GM23248 (cell line): ENCODE results near the gene ARHGAP8. TPM values are rescaled to one million over a fixed set of nuclear protein-coding genes. Genes with fewer than 3 reads are reported as not detected.
"Not testable (repeated sequence)": the region's sequence is repeated elsewhere in the genome, so short reads cannot be mapped to it uniquely, and the experiment has no call there.

Experiments used
- DNase-seq: peaks from one replicate; pipeline ENCODE4 v3.0.0-alpha.2; 2015
- H2AFZ ChIP-seq: fragments of 200-600 bp; sonication (generic); 2 replicates; pipeline ENCODE4 v1.6.1; 2016; ENCODE audit warnings: antibody characterized with exemption
- H3F3A ChIP-seq: fragments of 200-600 bp; sonication (generic); 2 replicates; pipeline ENCODE4 v1.6.1; 2016; ENCODE audit warnings: mild to moderate bottlenecking, antibody characterized with exemption, mixed run types; ENCODE audit not compliant: insufficient read depth
- H3K27ac ChIP-seq: fragments of 200-600 bp; sonication (generic); 2 replicates; pipeline ENCODE4 v1.5.1; 2016; ENCODE audit warnings: mild to moderate bottlenecking
- H3K27me3 ChIP-seq: fragments of 200-600 bp; sonication (generic); replicated peaks from 2 replicates; pipeline ENCODE4 v1.6.1; 2016; ENCODE audit warnings: mild to moderate bottlenecking; ENCODE audit not compliant: insufficient read depth
- H3K36me3 ChIP-seq: fragments of 200-600 bp; sonication (generic); 2 replicates; pipeline ENCODE4 v1.6.1; 2016; ENCODE audit warnings: low read depth, mild to moderate bottlenecking
- H3K4me1 ChIP-seq: fragments of 200-600 bp; sonication (generic); 2 replicates; pipeline ENCODE4 v1.6.1; 2016; ENCODE audit warnings: mild to moderate bottlenecking; ENCODE audit not compliant: insufficient read depth
- H3K4me2 ChIP-seq: fragments of 200-600 bp; sonication (generic); one replicate; pipeline ENCODE4 v1.6.1; 2016; ENCODE audit warnings: mild to moderate bottlenecking; ENCODE audit not compliant: unreplicated experiment
- H3K4me3 ChIP-seq: fragments of 200-600 bp; sonication (generic); 2 replicates; pipeline ENCODE4 v1.5.1; 2016; ENCODE audit warnings: mild to moderate bottlenecking
- H3K79me2 ChIP-seq: fragments of 200-600 bp; sonication (generic); 2 replicates; pipeline ENCODE4 v1.6.1; 2016; ENCODE audit warnings: mild to moderate bottlenecking; ENCODE audit not compliant: insufficient read depth
- H3K9ac ChIP-seq: fragments of 200-600 bp; sonication (generic); 2 replicates; pipeline ENCODE4 v1.6.1; 2016; ENCODE audit warnings: mild to moderate bottlenecking
- H3K9me2 ChIP-seq: fragments of 200-600 bp; sonication (generic); 2 replicates; pipeline ENCODE4 v1.6.1; 2016; ENCODE audit warnings: mixed run types, mild to moderate bottlenecking, moderate library complexity; ENCODE audit not compliant: insufficient read depth
- H3K9me3 ChIP-seq: fragments of 200-600 bp; sonication (generic); one replicate; pipeline ENCODE4 v1.6.1; 2017; ENCODE audit warnings: low read depth
- H4K20me1 ChIP-seq: fragments of 200-600 bp; sonication (generic); 2 replicates; pipeline ENCODE4 v1.6.0; 2016; ENCODE audit not compliant: insufficient read depth
- EZH2 ChIP-seq: fragments of 200-600 bp; sonication (generic); IDR thresholded peaks from 2 replicates; pipeline ENCODE4 v1.6.1; 2018; ENCODE audit warnings: antibody characterized with exemption, mild to moderate bottlenecking; ENCODE audit not compliant: insufficient read depth, poor library complexity, severe bottlenecking
- EZH2phosphoT487 ChIP-seq: fragments of 200-600 bp; sonication (generic); IDR thresholded peaks from 2 replicates; pipeline ENCODE4 v1.6.1; 2018; ENCODE audit warnings: antibody characterized with exemption, moderate library complexity, mild to moderate bottlenecking, low read depth; ENCODE audit not compliant: insufficient read depth
- WGBS, 2 experiments: methylation state at CpG; one replicate each; pipeline ENCODE4 v1.1.6; 2015 to 2017; ENCODE audit warnings: low lambda C conversion rate in 2 of 2, low coverage in 1 of 2; ENCODE audit errors: missing lambda C conversion rate in 2 of 2; 5-methylcytosine and 5-hydroxymethylcytosine counted together
- in situ Hi-C: fragments of 300-500 bp; cut with MboI; formaldehyde crosslinking; loops from 2 replicates; pipeline ENCODE4 v1.15.0; 2020
- polyA plus RNA-seq: library from polyadenylated mRNA; unstranded; fragments of >200 nt; fragmentation: Nextera tagmentation; extraction: Ambion mirVana; gene quantifications from 2 replicates; pipeline ENCODE4 v1.2.1, GENCODE V29; 2016
- total RNA-seq: library from RNA; depleted of rRNA; stranded (reverse); fragments of >200 nt; shearing (Covaris generic); gene quantifications from 2 replicates; pipeline ENCODE4 v1.2.3, GENCODE V29; 2014

ARHGAP8 gene
- total and polyA plus RNA-seq, 2 experiments from 2014 or later: 0.54 TPM; not detected in 1

DNA sequence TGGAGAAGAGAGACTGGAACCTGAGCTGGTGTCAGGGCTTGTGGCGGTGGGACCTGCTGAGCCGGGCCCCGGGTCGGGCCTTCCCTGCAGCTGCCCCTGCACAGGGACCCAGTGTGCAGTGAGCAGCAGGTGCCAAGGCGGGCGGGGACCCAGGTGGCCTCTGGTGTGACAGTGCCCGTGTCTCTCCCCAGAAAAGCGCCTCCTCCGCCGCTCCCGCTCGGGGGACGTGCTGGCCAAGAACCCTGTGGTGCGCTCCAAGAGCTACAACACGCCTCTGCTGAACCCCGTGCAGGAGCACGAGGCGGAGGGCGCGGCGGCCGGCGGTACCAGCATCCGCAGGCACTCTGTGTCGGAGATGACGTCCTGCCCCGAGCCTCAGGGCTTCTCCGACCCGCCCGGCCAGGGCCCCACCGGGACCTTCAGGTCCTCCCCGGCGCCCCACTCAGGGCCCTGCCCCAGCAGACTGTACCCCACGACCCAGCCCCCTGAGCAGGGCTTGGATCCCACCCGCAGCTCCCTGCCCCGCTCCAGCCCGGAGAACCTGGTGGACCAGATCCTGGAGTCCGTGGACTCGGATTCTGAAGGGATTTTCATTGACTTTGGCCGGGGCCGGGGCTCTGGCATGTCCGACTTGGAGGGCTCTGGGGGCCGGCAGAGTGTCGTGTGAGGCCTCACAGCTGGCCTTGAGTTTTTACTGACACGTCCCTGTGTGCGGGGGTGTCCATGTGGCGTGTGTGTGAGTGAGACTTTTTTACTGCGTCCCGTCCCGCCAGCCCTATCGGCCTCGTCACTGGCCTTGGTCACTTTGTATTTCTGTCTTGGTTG is 15.6 kb upstream of the ARHGAP8 start:
- H3K9ac ChIP-seq: no peak overlapping the region
- H2AFZ ChIP-seq: no peak overlapping the region
- no peak for TF ChIP-seq EZH2
- no peak for TF ChIP-seq EZH2phosphoT487
- in situ Hi-C loops: no loop called here
- WGBS, 2 experiments: 41 to 51% methylated on average over 25 to 51 of the region's 52 CpGs
- peak; percentile 33 for DNase-seq
- no peaks in the 10 kb centered on the region; the same call in 1 of the 2 replicates for H3K27me3 ChIP-seq
- H3K79me2 ChIP-seq: no peaks in the 10 kb centered on the region
- H3K4me3 ChIP-seq: no peak overlapping the region
- H3K4me1 ChIP-seq: no peaks in the 10 kb centered on the region
- H3K9me3 ChIP-seq: no peaks in the 10 kb centered on the region
- H3F3A ChIP-seq: no peaks in the 10 kb centered on the region
- H3K9me2 ChIP-seq: no peaks in the 10 kb centered on the region
- H3K36me3 ChIP-seq: no peaks in the 10 kb centered on the region
- no peak overlapping the region for H3K4me2 ChIP-seq
- H3K27ac ChIP-seq: no peak overlapping the region
- no peaks in the 10 kb centered on the region for H4K20me1 ChIP-seq

DNA sequence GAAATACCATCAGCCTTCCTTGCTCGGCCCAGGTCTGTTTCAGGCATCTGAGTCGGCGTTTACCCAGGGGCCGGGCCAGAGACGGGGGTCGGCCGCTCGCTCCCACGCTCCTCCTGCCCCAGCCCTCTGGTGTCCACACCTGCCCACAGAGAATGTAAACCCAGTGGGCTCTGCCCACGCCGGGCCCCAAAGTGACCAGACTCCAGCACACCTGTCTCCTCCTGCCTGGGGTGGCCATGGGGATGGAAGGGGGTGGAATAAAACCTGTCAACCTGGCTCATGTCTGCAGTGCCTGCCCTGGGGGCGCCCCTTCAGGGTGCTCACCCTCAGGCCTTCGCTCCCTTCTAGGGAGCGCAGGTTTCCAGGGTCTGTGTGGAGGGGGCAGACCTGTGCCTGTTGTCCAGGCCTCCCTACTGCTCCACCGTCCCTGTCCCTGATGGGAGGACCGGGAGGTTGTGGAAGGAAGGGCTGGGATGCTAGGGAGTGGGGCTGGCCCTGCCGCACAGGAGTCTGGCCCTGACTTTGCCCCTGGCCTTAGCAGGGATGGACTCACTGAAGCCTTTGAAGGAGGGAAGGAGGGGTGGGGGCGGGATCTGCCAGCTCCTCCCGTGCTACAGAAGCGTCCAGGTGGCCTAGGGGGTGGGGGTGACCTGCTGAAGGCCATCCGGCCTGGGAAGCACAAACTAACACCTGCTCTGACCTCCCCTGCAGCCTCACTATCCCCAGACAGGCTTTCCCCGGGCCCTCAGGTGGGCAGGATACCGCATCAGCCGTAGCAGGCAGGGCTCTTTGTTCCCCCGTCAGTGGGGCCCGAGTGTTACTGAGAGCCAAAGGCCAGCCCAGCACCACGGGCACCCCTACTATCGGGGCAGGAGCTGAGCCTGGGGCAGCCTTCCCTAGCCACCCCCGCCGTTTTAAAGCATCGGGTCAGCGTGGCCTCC is 14.7 kb upstream of the ARHGAP8 start:
- H2AFZ ChIP-seq: no peak overlapping the region
- no peaks in the 10 kb centered on the region for H3F3A ChIP-seq
- no peak overlapping the region for H3K27ac ChIP-seq
- H4K20me1 ChIP-seq: no peaks in the 10 kb centered on the region
- no peaks in the 10 kb centered on the region for H3K79me2 ChIP-seq
- no peaks in the 10 kb centered on the region for H3K9me3 ChIP-seq
- no peak for DNase-seq
- H3K9me2 ChIP-seq: no peaks in the 10 kb centered on the region
- H3K36me3 ChIP-seq: no peaks in the 10 kb centered on the region
- 47 to 51% methylated on average over 27 to 32 of the region's 32 CpGs for WGBS, 2 experiments
- no peaks in the 10 kb centered on the region for H3K4me1 ChIP-seq
- H3K9ac ChIP-seq: no peak overlapping the region
- H3K4me2 ChIP-seq: no peak overlapping the region
- in situ Hi-C loops: no loop called here
- no peaks in the 10 kb centered on the region; the same call in 1 of the 2 replicates for H3K27me3 ChIP-seq
- TF ChIP-seq EZH2 (no peak), EZH2phosphoT487 (no peak)
- H3K4me3 ChIP-seq: no peak overlapping the region

DNA sequence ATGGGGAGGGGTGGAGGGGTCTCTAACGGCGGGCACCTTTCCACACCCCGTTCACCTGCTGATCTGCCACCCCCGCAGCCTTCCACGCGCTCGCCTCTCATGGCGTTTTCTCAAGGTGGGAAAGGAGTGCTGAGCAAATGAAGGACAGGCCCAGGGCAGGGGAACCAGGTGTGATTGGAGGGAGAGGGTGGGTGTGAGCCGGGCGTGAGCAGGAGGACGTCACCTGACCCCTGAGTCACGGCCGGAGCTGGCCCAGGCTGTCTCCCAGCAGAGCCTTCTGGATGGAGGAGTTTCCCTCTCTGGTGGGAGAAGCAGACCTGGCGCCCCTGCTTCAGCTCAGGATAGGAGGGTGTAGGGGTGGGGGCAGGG is 14.0 kb upstream of the ARHGAP8 start:
- WGBS, 2 experiments: 7 to 15% methylated on average over 14 of the region's 14 CpGs
- Histone ChIP-seq H3K4me1 (no peaks in the 10 kb centered on the region), H3K36me3 (no peaks in the 10 kb centered on the region), H3K79me2 (no peaks in the 10 kb centered on the region), H3K9me3 (no peaks in the 10 kb centered on the region), H3K4me3 (no peak overlapping the region), H3F3A (no peaks in the 10 kb centered on the region), H2AFZ (no peak overlapping the region), H3K27ac (no peak overlapping the region), H3K4me2 (no peak overlapping the region), H3K9ac (no peak overlapping the region), H3K9me2 (no peaks in the 10 kb centered on the region), H3K27me3 (peaks cover 3% of the 10 kb centered on the region), H4K20me1 (no peaks in the 10 kb centered on the region)
- TF ChIP-seq EZH2phosphoT487: no peak
- peak; percentile 56 for DNase-seq
- in situ Hi-C loops: no loop called here

DNA sequence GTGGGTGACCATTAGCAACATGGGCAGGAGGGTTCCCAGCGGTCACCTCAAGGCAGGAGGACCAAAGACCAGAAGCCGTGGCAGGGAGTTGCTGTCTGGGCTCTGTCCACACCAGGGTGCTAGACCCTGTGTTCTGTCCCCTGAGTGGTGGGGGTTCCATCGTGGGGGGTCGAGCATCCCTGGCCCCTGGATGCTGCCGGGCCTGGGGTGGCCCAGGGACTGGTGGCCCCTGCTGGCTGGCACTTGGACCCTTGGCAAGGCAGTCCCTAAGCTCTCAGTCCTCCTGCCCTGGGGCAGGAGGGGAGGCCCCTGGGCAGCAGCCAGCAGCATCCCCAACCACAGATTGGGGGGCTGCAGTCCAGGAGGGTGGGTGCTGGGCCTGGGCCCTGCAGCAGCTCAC is 13.4 kb upstream of the ARHGAP8 start:
- in situ Hi-C loops: no loop called here
- H3K4me3 ChIP-seq: no peak overlapping the region
- H3F3A ChIP-seq: no peaks in the 10 kb centered on the region
- WGBS, 2 experiments: 86 to 91% methylated on average over 5 of the region's 5 CpGs
- H3K9me3 ChIP-seq: no peaks in the 10 kb centered on the region
- no peak overlapping the region for H3K9ac ChIP-seq
- H3K9me2 ChIP-seq: no peaks in the 10 kb centered on the region
- H3K4me2 ChIP-seq: no peak overlapping the region
- H3K4me1 ChIP-seq: no peaks in the 10 kb centered on the region
- H3K79me2 ChIP-seq: no peaks in the 10 kb centered on the region
- H3K27me3 ChIP-seq: peaks cover 7% of the 10 kb centered on the region
- no peak overlapping the region for H2AFZ ChIP-seq
- H3K27ac ChIP-seq: no peak overlapping the region
- H4K20me1 ChIP-seq: no peaks in the 10 kb centered on the region
- no peak for TF ChIP-seq EZH2
- TF ChIP-seq EZH2phosphoT487: no peak
- H3K36me3 ChIP-seq: no peaks in the 10 kb centered on the region
- no peak for DNase-seq

DNA sequence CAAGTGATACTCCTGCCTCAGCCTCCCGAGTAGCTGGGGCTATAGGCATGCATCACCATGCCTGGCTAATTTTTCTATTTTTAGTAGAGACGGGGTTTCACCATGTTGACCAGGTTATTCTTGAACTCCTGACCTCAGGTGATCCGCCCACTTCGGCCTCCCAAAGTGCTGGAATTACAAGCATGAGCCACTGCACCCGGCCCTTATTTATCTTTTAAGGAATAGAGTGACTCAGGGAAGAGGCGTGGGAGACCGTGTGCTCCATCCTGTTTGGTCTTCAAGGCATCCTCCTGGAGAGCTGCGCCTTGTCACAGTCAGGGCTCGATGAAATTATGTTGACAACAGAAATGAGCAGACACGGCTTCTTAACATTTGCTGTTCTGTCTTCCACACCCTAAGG is 12.7 kb upstream of the ARHGAP8 start:
- H3K4me1 ChIP-seq, H4K20me1 ChIP-seq, H3K79me2 ChIP-seq, H3K27me3 ChIP-seq, H3K4me3 ChIP-seq, H3K4me2 ChIP-seq, in situ Hi-C loops, H3K27ac ChIP-seq, H2AFZ ChIP-seq, H3K9me3 ChIP-seq, H3K9ac ChIP-seq, H3K9me2 ChIP-seq, H3K36me3 ChIP-seq, H3F3A ChIP-seq: not testable (repeated sequence)
- peak; percentile 63 for DNase-seq
- 56 to 57% methylated on average over 9 to 10 of the region's 10 CpGs for WGBS, 2 experiments
